Measurements from ENCODE around the gene C2orf68. TPM values are rescaled to one million over a fixed set of nuclear protein-coding genes. Genes with fewer than 3 reads are reported as not detected.
A peak's percentile ranks its signal among the peaks of the same experiment; 100 is the strongest.

C2orf68 gene
- total RNA-seq, 2 experiments from 2014 or later = 86.2 to 86.7 TPM

DNA sequence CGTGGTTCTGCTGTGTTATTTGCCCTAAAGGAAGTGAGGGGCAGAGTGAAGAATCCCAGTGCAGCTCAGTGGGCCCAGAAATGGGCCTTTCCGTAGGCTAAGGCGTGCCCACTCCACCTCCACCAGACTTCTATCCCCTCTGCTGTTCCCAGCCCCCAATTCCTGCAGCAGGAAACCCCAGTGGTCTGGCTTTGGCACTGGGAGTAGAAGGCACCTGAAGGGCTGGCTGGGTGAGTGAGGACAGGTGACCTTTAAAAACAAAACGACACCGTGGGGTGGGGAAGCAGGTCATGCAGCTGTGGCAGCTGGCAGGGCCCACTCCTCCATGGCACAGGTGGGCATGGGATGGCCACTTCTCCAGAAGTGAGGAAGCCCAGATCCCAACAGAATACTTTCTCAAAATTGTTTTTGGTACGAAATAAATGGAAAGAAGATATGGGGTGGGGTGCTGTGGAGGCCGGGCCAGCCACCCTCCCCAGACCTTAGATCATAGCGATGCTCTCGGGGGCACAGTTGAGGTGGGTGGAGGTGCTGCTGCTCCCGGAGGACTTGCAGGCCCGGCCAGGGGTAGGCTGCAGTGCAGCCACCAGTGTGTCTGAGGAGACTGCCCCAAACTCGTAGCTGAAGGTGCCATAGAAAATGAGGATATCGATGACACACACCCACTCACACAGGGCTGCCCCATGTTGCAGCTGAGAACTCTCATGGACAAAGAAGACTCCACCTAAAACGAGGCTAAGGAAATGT is 13.1 kb downstream of the C2orf68 start:
- ChIA-PET CTCF (ENCODE audit: unreplicated experiment) (no interaction called here), POLR2A (no interaction called here)
- TF ChIP-seq EZH2phosphoT487 (IDR thresholded peaks at IDR 0.05; ENCODE audit: borderline replicate concordance, low read depth, low read length) = no peak
- no peak for TF ChIP-seq CTCF (conservative IDR thresholded peaks at IDR 0.05; ENCODE audit: low read length)
- Histone ChIP-seq H3K9me2 (ENCODE audit: insufficient read depth, low read length) (no peaks in the 10 kb centered on the region), H3K4me3 (ENCODE audit: low read depth, low read length, poor library complexity, severe bottlenecking) (no peak overlapping the region), H3K9me3 (ENCODE audit: low read length) (no peaks in the 10 kb centered on the region), H3K27ac (ENCODE audit: low read depth, low read length, poor library complexity, severe bottlenecking) (no peak overlapping the region), H3K79me2 (ENCODE audit: insufficient read depth, low read depth, low read length) (peaks cover 12% of the 10 kb centered on the region; the same call in 1 of the 2 replicates), H4K20me1 (ENCODE audit: insufficient read depth, low read length) (no peaks in the 10 kb centered on the region), H3K36me3 (ENCODE audit: insufficient read depth, low read length) (peaks cover 8% of the 10 kb centered on the region; the same call in 1 of the 2 replicates), H3K4me1 (ENCODE audit: insufficient read depth, low read length, poor library complexity, severe bottlenecking) (peaks cover 31% of the 10 kb centered on the region), H2AFZ (ENCODE audit: low read length) (no peak overlapping the region), H3K4me2 (ENCODE audit: low read length) (peak overlapping the region; percentile 21; the same call in 1 of the 2 replicates)
- BruUV-seq (replicated peaks) = no TSS peak
- intact Hi-C loops (cut with micrococcal nuclease; ENCODE audit: unreplicated experiment) = no loop called here
- DNase-seq (ENCODE audit: low spot score) = no peak

DNA sequence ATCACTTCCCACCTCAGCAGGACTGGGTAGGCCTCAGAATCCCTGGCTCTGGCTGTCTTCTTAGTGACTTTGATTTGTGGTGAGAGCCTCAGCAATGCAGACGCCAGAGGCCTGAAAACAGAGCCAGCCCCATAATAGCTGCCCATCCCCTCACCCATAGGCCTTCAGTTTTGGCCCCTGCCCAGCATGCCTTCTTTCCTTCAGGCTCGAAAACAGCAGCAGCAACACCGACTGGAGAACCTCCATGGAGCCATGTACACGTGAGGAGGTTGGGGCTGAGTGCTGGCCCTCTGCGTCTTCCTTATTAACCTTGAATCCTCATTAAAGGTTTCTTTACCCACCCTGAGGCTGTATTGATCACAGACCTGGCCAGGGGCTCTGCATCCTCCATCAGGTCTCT is 14.6 kb downstream of the C2orf68 start:
- Histone ChIP-seq H4K20me1 (ENCODE audit: insufficient read depth, low read length) (no peaks in the 10 kb centered on the region), H3K79me2 (ENCODE audit: insufficient read depth, low read depth, low read length) (peaks cover 12% of the 10 kb centered on the region; the same call in 1 of the 2 replicates), H3K4me1 (ENCODE audit: insufficient read depth, low read length, poor library complexity, severe bottlenecking) (peaks cover 28% of the 10 kb centered on the region), H2AFZ (ENCODE audit: low read length) (no peak overlapping the region), H3K27ac (ENCODE audit: low read depth, low read length, poor library complexity, severe bottlenecking) (no peak overlapping the region), H3K9me2 (ENCODE audit: insufficient read depth, low read length) (no peaks in the 10 kb centered on the region), H3K4me3 (ENCODE audit: low read depth, low read length, poor library complexity, severe bottlenecking) (no peak overlapping the region), H3K4me2 (ENCODE audit: low read length) (no peak overlapping the region), H3K36me3 (ENCODE audit: insufficient read depth, low read length) (peaks cover 8% of the 10 kb centered on the region; the same call in 1 of the 2 replicates), H3K9me3 (ENCODE audit: low read length) (no peaks in the 10 kb centered on the region)
- CTCF ChIA-PET (ENCODE audit: unreplicated experiment) = interaction anchor here (0.8 kb wide), 1 partner anchor 10 kb away, joined by 3 read pairs; no protein-coding TSS in a partner anchor
- TF ChIP-seq EZH2phosphoT487 (IDR thresholded peaks at IDR 0.05; ENCODE audit: borderline replicate concordance, low read depth, low read length) = no peak
- TF ChIP-seq CTCF (conservative IDR thresholded peaks at IDR 0.05; ENCODE audit: low read length) = no peak
- DNase-seq (ENCODE audit: low spot score) = no peak
- BruUV-seq (replicated peaks) = no TSS peak
- POLR2A ChIA-PET = interaction anchor here (0.6 to 3.9 kb wide), 5 partner anchors 8 to 20 kb away, joined by 3 to 34 read pairs (median 19); partner anchors contain the start of genes C2orf68 and VAMP8
- intact Hi-C loops (cut with micrococcal nuclease; ENCODE audit: unreplicated experiment) = no loop called here
